Body of pancreas (tissue), 4 donors: ENCODE results near the gene CCDC102B. TPM values are rescaled to one million over a fixed set of nuclear protein-coding genes. Genes with fewer than 3 reads are reported as not detected.
A peak's percentile ranks its signal among the peaks of the same experiment; 100 is the strongest.

ENCODE experiments used
- ATAC-seq: fragments of 150-250 bp; one replicate; pipeline ENCODE4 v1.9.1; 2016
- DNase-seq, 4 donors: peaks; one replicate each; pipeline ENCODE4 v3.0.0-alpha.2; 2019
- H3K27ac ChIP-seq, 4 donors: fragments of 200-600 bp; sonication (generic); 1 replicate in 3 of 4; 2 replicates in 1 of 4; pipeline versions ENCODE4 v1.5.1 to v1.6.1; 2016 to 2019; ENCODE audit warnings: mild to moderate bottlenecking in 1 of 4, mixed read lengths in 1 of 4, moderate library complexity in 1 of 4
- H3K27me3 ChIP-seq, 2 donors: fragments of 200-600 bp; sonication (generic); one replicate each; pipeline ENCODE4 v1.6.0; 2016; ENCODE audit warnings: mild to moderate bottlenecking in 1 of 2
- H3K36me3 ChIP-seq, 2 donors: fragments of 200-600 bp; sonication (generic); replicated peaks in 1 of 2; 2 replicates each; pipeline ENCODE4 v1.5.1; 2016; ENCODE audit warnings: low read depth in 2 of 2; ENCODE audit not compliant: insufficient read depth in 1 of 2
- H3K4me1 ChIP-seq: fragments of 200-600 bp; sonication (generic); one replicate; pipeline ENCODE4 v1.6.0; 2016
- H3K4me3 ChIP-seq, 2 donors: fragments of 200-600 bp; sonication (generic); 1 replicate in 1 of 2; 2 replicates in 1 of 2; pipeline ENCODE4 v1.5.1; 2016 to 2019
- H3K9me3 ChIP-seq, 3 donors: fragments of 200-600 bp; sonication (generic); 1 replicate in 2 of 3; 2 replicates in 1 of 3; pipeline ENCODE4 v1.5.1; 2016
- POLR2A ChIP-seq, 3 donors: fragments of 450-650 bp; IDR thresholded peaks; one replicate each; pipeline ENCODE4 v1.6.1; 2016; ENCODE audit warnings: antibody characterized with exemption in 3 of 3, mild to moderate bottlenecking in 2 of 3
- WGBS, 2 donors: methylation state at CpG; one replicate each; pipeline ENCODE4 v1.1.5; 2017; 5-methylcytosine and 5-hydroxymethylcytosine counted together
- intact Hi-C: fragments of 100-400 bp; cut with DNase I; formaldehyde crosslinking; loops from one replicate; pipeline ENCODE4 v1.15.1; 2023
- total RNA-seq, 2 donors: library from RNA; depleted of rRNA; stranded (reverse); fragments of >200 nt; gene quantifications; one replicate each; pipeline ENCODE4 v1.1.0, GENCODE V29; 2016
- TF ChIP-seq, protein P1 (sequence below), 7 experiments: fragments of 450-650 bp in 4 of 7; fragments of 200-600 bp in 3 of 7; sonication (generic) in 3 of 7; IDR thresholded peaks; one replicate each; pipeline ENCODE4 v1.5.1; 2016 to 2019; ENCODE audit warnings: antibody characterized with exemption in 7 of 7

The CCDC102B gene
- total RNA-seq, 2 donors from 2014 or later = 4.9 to 6.3 TPM

DNA sequence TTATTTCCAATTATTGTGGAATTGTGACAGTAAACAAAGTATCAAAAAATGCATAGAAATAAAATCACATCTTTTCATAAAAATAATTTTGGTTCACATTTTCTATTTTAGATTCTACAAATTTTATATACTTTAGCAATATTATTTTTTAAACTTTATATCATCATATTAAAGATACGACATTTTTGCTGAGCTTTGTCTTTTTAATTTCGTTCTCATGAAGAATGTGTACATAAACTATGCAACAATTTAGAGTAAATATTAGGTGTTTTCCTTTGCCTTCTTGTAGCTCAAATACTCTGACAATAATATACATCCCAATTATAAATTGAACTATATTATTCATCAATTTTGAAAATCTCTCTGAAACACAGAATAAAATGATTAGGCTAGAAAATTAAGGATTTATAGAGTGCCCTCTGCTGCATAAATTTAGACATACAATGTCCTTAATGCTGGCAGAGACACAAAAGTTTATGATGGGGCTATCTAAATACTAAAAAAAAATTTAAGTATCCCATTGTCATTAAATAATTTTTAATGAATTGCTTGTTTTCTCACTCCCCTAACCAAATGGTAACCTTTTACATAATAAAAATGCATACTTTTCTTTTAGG lies 45.7 kb downstream of the CCDC102B start:
- H3K4me1 ChIP-seq = no peaks in the 10 kb centered on the region
- 63 to 75% methylated on average over 2 of the region's 2 CpGs for WGBS, 2 donors
- intact Hi-C loops = no loop called here
- ATAC-seq (no peak), DNase-seq (no peak)
- TF ChIP-seq POLR2A (IDR thresholded peaks at IDR 0.05) = no peak
- TF ChIP-seq, protein P1, sequence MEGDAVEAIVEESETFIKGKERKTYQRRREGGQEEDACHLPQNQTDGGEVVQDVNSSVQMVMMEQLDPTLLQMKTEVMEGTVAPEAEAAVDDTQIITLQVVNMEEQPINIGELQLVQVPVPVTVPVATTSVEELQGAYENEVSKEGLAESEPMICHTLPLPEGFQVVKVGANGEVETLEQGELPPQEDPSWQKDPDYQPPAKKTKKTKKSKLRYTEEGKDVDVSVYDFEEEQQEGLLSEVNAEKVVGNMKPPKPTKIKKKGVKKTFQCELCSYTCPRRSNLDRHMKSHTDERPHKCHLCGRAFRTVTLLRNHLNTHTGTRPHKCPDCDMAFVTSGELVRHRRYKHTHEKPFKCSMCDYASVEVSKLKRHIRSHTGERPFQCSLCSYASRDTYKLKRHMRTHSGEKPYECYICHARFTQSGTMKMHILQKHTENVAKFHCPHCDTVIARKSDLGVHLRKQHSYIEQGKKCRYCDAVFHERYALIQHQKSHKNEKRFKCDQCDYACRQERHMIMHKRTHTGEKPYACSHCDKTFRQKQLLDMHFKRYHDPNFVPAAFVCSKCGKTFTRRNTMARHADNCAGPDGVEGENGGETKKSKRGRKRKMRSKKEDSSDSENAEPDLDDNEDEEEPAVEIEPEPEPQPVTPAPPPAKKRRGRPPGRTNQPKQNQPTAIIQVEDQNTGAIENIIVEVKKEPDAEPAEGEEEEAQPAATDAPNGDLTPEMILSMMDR (IDR thresholded peaks at IDR 0.05) = no peak
- H3K27ac ChIP-seq = no peak overlapping the region
- H3K9me3 ChIP-seq = no peaks in the 10 kb centered on the region
- no peak overlapping the region for H3K4me3 ChIP-seq
- H3K27me3 ChIP-seq = no peaks in the 10 kb centered on the region
- H3K36me3 ChIP-seq = no peaks in the 10 kb centered on the region

- 32 to 37% methylated on average over 3 of the region's 3 CpGs for WGBS, 2 donors
- Histone ChIP-seq H3K27ac (no peak overlapping the region), H3K27me3 (no peaks in the 10 kb centered on the region), H3K36me3 (no peaks in the 10 kb centered on the region), H3K4me3 (no peak overlapping the region), H3K4me1 (no peaks in the 10 kb centered on the region), H3K9me3 (no peaks in the 10 kb centered on the region)
- TF ChIP-seq, protein P1 (IDR thresholded peaks at IDR 0.05) = peak in 6 of 7 experiments; percentile 28 to 52 (median 48)
- TF ChIP-seq POLR2A (IDR thresholded peaks at IDR 0.05) = no peak
- ATAC-seq (no peak), DNase-seq (no peak)
- intact Hi-C loops = no loop called here
Measured at GRCh38 chr18:68847219-68847837, 49.4 kb downstream of the CCDC102B start.

- Histone ChIP-seq H3K4me3 (no peak overlapping the region), H3K27me3 (no peaks in the 10 kb centered on the region), H3K9me3 (no peaks in the 10 kb centered on the region), H3K36me3 (no peaks in the 10 kb centered on the region), H3K27ac (no peak overlapping the region), H3K4me1 (no peaks in the 10 kb centered on the region)
- TF ChIP-seq, protein P1 (IDR thresholded peaks at IDR 0.05) = no peak
- TF ChIP-seq POLR2A (IDR thresholded peaks at IDR 0.05) = no peak
- WGBS, 2 donors = 67 to 74% methylated on average over 1 of the region's 1 CpG
- ATAC-seq (no peak), DNase-seq (no peak)
- intact Hi-C loops = no loop called here
Measured at GRCh38 chr18:68848242-68848641, 50.4 kb downstream of the CCDC102B start.

- TF ChIP-seq POLR2A (IDR thresholded peaks at IDR 0.05) = no peak
- TF ChIP-seq, protein P1 (IDR thresholded peaks at IDR 0.05) = no peak
- Histone ChIP-seq H3K27me3 (no peaks in the 10 kb centered on the region), H3K4me1 (no peaks in the 10 kb centered on the region), H3K27ac (no peak overlapping the region), H3K9me3 (no peaks in the 10 kb centered on the region), H3K36me3 (no peaks in the 10 kb centered on the region), H3K4me3 (no peak overlapping the region)
- intact Hi-C loops = no loop called here
- WGBS, 2 donors = 49 to 51% methylated on average over 4 of the region's 4 CpGs
- ATAC-seq (no peak), DNase-seq (no peak)
Measured at GRCh38 chr18:68854786-68855391, 57.0 kb downstream of the CCDC102B start.
